Stimulated activated CD8-positive, alpha-beta memory T cell treated with anti-CD3 and anti-CD28 coated beads, Interleukin-7, amount 100 ng/mL, for 24 hours (primary cell): ENCODE data around the gene COL4A2.
"Not testable (repeated sequence)": the region's sequence is repeated elsewhere in the genome, so short reads cannot be mapped to it uniquely, and the experiment has no call there.

Source experiments
- DNase-seq: peaks from one replicate; pipeline ENCODE4 v3.0.0-alpha.2; 2020; ENCODE audit warnings: low read depth

COL4A2 gene

GRCh38 chr13:110307767-110308655 lies 927 bp downstream of the COL4A2 start:
- no peak for DNase-seq

- DNase-seq: no peak
Measured at GRCh38 chr13:110308656-110309359, 1.7 kb downstream of the COL4A2 start.

- DNase-seq: no peak
Measured at GRCh38 chr13:110309661-110310524, 2.8 kb downstream of the COL4A2 start.

GRCh38 chr13:110310541-110311442 lies 3.7 kb downstream of the COL4A2 start:
- no peak for DNase-seq

- DNase-seq: no peak
Measured at GRCh38 chr13:110311443-110312338, 4.6 kb downstream of the COL4A2 start.

GRCh38 chr13:110312339-110313031 lies 5.4 kb downstream of the COL4A2 start:
- no peak for DNase-seq

- DNase-seq: not testable (repeated sequence)
Measured at GRCh38 chr13:110313261-110313660, 6.2 kb downstream of the COL4A2 start.

GRCh38 chr13:110313733-110314132 lies 6.6 kb downstream of the COL4A2 start:
- DNase-seq: not testable (repeated sequence)

- no peak for DNase-seq
Measured at GRCh38 chr13:110314516-110315245, 7.6 kb downstream of the COL4A2 start.

GRCh38 chr13:110316196-110316595 lies 9.1 kb downstream of the COL4A2 start:
- DNase-seq: no peak

- no peak for DNase-seq
Measured at GRCh38 chr13:110317093-110317492, 10.0 kb downstream of the COL4A2 start.

GRCh38 chr13:110317496-110318195 lies 10.6 kb downstream of the COL4A2 start:
- DNase-seq: no peak

GRCh38 chr13:110318920-110319319 lies 11.8 kb downstream of the COL4A2 start:
- no peak for DNase-seq

GRCh38 chr13:110319397-110319773 lies 12.3 kb downstream of the COL4A2 start:
- no peak for DNase-seq

- no peak for DNase-seq
Measured at GRCh38 chr13:110319774-110320509, 12.9 kb downstream of the COL4A2 start.

- no peak for DNase-seq
Measured at GRCh38 chr13:110320645-110321044, 13.6 kb downstream of the COL4A2 start.

GRCh38 chr13:110321573-110321972 lies 14.5 kb downstream of the COL4A2 start:
- not testable (repeated sequence) for DNase-seq
